HG03354 (cell line): ENCODE results near the gene DTX1.

Experiments
- ATAC-seq: cut with Tn5 transposase; IDR thresholded peaks from one replicate; pipeline ENCODE4 v1.9.1; 2021; ENCODE audit warnings: mild to moderate bottlenecking; ENCODE audit not compliant: unreplicated experiment, poor library complexity, severe bottlenecking

DTX1 gene

DNA sequence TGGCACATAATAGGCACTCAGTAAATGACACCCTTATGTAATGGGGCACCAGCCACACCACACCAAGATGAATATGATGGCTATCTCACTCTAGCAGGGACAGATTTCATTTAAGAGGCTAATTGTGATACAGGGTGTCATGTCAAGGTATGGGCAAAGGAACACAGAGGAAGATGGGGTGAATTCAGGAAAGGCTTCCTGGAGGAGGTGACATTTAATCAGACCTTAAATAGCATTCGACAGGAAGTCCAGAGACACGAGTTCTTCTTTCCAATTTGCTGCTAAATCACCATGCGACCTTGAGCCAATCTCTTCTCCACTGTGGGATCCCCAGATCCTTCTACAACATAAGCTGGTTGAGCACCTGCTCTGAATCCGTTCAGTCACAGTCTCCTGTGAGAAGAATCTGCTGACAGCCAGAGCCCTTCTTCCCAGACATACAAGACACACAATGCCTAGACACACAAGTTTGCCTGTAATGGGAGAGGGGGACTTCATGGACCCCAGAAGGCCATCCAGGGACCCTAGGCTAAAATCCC, 1.5 kb upstream of the DTX1 start:
- no peak for ATAC-seq

DNA sequence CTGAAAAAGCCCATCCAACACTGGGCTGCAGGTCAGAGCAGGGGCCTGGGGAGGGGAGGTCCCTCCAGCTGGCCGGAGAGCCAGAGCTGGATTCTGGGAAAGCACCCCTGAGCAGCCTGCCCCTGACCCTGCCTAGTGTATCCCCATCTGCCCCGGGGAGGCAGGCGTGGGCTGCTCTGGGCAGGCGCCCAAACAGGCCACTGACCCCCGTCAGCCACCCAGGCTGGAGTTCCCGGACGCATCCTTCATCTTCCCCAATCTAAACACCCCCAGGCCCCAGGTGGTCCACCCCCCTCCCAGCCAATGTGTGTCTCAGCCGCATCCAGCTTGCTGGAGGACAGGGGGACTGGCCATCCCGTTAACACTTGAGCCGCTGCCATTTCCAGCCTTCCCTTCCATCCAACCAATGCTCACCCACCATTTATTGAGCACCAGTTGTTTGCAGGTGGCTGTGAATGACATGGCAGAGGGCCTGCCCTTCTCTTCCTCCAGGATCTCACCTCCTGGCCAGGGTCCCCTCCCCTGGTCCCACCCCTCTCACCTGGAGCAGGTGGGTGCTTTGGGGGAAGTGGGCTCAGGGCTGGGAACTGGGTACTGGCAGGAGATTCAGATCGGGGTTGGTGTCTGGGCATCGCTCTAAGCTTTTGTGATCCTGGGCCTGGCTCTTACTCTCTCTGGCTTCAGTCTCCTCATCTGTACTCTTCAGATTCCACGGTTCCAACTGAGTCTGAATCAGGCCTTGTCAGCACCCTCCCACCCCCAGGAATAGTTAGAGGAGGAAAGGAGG, 743 bp upstream of the DTX1 start:
- no peak for ATAC-seq

- no peak for ATAC-seq
Measured at GRCh38 chr12:113056381-113056630, 224 bp upstream of the DTX1 start.

- no peak for ATAC-seq
Measured at GRCh38 chr12:113057565-113058485, 1.3 kb downstream of the DTX1 start.

DNA sequence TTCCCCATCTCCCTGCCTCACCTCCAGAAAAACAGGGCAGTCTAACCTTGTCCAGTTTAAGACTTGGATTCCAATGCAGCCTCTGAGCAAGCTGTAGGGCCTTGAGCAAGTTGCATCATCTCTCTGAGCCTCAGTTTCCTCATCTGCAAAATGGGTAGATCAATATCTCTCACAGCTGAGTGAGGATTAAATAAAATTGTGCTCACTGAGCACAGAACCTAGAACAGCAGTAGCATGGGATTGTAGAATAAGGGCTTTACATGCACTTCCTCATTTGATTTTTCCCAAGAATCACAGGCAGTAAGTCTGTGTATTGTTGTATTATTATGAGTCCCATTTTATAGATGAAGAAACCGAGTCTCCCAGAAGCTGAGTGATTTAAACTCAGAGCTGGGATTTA, 2.0 kb downstream of the DTX1 start:
- no peak for ATAC-seq

- ATAC-seq = no peak
Measured at GRCh38 chr12:113059071-113059595, 2.6 kb downstream of the DTX1 start.

DNA sequence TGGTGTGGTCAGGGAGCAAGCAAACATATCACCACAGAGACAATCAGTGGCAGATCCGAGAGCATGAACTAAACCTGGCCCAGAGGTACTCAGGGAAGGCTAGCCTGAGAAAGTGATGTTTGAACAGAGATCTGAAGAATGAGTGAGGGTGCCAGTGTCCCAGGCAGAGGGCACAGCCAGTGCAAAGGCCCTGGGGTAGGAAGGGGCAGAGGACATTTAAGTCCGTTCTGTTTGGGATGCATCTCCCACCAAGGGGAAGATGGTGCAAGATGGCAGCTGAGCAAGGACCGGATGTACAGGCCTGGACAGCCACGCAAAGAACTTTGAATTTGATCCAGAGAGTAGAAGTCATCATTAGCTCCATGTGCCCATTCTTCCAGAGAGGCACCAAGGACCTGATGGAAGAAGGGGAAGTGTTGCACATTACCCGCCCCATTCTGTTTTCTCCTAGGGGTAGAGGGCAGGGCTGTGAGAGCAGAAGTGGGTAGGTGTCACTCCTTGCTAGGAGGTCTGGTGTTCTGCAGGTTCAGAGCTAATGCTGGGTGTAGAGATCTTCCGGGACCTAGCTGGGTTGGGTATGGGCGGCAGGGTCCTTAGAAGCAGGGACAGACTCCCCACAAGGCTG, 3.9 kb downstream of the DTX1 start:
- no peak for ATAC-seq

- ATAC-seq = no peak
Measured at GRCh38 chr12:113061061-113061694, 4.6 kb downstream of the DTX1 start.

DNA sequence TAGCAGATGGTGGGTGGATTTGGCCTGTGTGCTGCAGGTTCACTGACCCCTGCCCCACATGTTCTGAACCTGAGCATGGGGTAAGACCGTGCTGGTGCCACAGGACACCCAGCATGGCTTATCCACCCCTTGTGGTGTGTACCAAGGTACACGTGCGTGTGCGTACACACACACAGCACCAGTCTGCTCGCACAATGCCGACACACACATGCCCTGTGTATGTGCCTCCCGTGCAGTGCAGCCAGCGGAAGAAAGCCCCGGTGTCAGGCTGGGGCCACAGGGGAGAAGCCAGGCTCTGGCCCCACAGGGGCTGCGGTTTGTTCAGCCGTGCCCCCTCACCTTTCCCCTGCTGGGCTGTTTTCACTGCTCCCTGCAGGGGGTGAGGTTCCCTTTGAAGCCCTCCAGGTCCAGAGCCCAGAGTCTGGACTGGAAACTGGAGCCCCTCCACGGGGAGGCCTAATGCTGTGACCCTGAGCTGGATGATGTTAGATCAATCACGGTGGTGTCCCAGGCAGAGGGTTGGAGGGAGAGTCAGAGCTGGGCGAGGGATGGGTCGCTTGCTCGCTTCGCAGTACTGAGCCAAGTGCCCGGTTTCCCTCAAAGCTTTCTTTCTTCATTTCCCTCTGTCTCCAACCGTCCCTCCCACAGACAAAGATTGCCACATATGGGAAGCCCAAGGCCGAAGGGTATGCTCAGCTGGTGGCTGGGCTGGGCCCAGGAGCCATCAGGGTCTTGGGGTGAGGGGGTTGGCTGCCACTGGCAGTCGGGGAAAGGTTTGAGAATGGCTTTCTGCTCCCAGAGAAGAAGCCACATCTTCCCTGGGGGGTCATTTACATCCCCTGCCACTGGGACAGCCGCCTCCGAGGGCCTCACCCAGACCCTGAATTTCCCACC, 6.2 kb downstream of the DTX1 start:
- no peak for ATAC-seq

GRCh38 chr12:113063396-113064350, 7.1 kb downstream of the DTX1 start:
- ATAC-seq = no peak

GRCh38 chr12:113064395-113065125, 8.0 kb downstream of the DTX1 start:
- ATAC-seq = no peak

DNA sequence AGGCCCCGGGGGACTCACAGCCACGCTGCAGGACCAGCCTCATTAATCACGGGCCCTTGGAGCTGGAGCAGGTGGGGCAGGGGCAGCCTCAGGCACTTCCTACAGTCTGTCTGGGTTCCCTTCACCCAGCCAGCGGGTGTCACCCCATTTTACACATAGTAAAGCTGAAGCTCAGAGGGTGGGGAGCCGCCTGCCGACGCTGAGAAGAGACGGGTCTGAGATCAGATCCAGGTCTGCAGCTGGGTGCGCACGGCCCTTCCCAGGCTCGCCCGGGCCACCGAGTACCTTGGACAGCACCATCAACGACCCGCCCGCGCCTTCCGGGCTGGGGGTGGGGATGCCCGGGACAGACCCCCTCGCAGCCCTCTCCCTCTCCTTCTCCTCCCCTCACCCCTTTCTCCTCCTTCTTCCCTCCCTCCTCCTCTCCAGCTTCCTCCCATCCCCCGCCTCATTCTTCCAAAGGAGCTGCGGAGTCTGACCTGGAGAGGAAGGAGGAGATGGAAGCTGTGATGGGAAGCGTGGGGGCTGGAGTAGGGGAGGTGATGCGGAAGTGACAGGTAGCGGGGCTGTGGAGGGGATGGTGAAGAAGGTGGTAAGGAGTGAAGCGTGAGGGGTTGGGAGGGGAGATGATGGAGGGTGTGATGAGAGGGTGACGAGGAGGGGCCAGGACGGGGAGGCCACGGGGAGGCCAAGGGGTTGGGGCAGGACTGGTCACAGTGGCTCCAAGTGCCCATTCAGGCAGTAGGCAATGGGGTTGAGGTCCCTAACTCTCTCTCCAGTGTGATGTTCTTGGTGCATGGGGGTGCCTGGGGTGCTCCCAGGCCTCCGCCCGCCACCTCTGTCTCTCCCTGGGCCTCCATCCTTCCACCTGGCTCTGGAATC, 8.8 kb downstream of the DTX1 start:
- ATAC-seq = no peak

DNA sequence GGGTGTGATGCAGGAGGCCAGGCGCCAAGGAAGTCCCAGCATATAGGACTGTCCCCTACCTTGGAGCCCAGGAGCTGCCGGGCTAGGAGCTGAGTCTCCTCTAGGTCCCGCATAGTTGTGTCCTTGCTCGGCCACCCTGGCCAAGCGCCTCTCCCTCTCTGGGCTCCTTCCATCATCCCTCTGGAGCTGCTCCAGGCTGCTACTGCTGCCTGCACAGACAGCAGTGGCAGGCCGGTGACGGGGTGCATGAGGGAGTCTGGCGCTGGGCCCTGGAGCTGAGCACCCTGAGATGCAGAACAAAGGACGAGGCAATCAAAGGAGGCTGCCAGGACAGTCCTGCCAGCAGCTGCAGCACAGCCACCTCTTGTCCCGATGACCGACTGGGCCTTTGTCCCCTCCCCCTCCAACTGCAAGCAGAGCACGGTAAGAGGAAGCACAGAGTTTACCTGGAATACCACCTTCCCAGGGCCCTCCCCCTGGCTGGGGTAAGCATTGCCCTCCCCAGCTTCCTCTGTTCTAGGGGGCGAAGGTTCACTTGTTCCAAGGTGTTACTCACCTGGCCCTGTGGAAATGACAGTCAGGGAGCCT, 10.4 kb downstream of the DTX1 start:
- no peak for ATAC-seq

DNA sequence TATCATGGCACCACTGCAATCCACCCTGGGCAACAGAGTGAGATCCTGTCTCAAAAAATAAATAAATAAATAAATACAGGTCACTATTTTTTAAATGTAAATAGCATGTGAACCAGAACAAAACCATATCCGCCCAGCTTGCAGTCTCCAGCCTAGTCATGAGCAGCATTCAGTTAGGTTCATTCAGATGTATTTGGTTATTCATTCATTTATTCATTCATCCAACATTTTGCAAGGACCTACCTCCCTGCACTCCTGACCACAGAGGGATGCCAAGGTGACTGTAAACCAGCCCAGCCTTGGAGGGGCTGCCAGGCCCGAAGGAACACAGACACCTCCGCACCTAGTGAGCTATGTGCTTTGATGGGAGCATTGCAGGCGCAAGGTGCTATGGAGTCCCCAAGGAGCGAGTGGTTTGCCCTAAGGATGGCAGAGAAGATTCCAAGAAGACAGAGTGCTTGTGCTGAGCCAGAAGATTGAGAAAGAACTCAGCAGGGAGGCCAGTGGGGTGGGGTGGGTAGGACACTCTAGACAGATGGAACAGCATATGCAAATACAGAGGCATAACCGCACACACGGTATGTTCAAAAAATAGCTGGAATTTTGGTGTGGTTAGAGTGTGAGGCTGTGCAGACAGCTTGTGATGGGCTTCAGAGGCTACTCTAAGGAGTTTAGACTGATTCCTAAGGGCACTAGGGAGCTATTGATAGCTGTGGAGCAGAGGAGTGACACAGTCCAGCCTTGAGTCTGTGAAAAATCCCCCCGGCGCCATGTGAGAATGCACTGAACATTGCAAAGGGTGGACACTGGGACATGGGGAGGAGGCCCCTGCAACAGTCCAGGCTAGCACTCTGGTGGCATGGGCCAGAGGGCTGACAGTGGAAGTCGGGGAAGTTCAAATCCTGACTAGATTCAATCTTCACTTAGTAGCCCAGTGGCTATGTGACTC, 11.7 kb downstream of the DTX1 start:
- no peak for ATAC-seq

DNA sequence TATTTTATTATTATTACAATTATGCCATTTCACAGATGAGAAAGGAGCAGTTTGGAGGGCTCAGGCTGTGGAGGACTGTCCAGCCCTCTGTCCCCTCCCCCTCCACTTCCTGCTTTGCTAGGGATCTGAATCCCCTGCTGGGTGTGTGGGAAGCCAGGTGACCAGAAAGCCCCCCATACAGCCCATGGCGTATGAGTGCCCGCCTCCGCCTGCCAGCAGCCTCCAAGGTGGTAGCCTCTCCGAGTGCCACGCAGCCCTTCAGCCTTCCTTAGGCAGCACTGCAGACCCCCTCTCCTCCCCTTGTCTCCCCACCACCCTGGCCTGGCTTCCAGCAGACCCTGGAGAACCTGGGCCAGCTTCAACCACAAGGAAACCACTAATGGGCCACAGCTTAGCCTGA, 12.6 kb downstream of the DTX1 start:
- ATAC-seq = no peak
